ENCODE measurements around the gene SORD.
"Not testable (repeated sequence)": the region's sequence is repeated elsewhere in the genome, so short reads cannot be mapped to it uniquely, and the experiment has no call there.

Gene SORD

GRCh38 chr15:45069942-45070360, 47.0 kb downstream of the SORD start:
- not testable (repeated sequence) for DNase-seq

- DNase-seq, result not testable (repeated sequence)
Observed at GRCh38 chr15:45073602-45074001, 50.6 kb downstream of the SORD start.

DNA sequence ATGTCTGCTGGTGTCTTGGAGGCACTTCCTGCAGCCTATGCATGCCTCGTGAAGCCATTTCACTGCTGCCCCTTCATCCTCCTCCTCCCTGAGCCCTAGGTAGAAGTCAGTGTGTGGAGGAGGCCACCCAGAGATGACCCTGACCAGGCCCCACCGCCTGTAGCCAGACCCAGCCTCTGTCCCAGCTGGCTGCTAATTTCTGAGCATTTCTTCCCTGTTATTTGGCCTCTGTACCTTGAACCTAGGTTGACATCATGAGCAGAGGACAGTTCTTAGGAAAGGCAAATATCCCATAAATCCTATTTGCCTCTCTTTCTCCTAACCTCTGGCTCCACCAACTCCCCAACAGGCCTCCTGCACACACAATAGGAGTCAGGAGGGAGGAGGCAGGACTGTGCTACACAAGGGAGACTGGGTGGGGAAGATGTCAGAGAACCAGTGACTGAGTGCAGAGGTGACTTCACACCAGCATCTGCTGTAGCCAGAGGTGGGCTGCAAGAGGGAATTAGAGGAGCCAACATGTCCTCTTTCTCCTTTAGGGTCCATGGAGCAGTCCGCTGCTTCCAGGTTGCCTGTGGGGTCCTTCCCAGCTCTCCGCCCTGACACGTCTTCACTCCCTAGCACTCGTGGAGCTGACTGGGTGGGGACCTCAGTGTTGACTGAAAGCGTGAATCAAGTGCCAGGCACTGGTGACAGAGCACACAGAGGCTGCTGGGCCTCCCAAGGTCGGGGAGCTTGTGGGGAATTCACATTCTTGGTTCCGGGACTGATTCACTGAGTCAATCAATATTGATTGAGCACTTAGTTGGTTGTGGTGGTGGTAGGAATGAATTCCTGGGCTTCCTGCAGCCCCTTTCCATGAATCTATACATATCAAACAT, 52.7 kb downstream of the SORD start:
- DNase-seq, result not testable (repeated sequence)

DNA sequence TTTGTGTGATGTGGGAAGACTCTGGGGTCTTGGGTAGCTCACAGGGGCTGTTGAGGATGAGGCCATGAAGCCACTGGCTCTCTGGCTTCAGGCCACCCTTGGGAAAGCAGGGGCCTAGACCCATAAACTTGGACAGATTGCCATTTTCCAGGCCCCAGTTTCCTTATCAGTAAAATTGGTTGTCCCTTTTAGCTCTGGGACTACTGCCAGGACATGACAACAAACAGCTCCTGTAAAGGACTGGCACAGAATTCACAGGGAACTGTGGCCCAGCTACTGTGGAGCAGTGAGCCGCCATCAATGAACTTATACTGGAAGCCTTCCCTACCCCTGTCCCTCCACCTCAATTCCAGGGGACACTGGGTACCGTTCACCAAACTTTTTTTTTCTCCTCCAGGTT, 54.4 kb downstream of the SORD start:
- not testable (repeated sequence) for DNase-seq

GRCh38 chr15:45079201-45079600, 56.2 kb downstream of the SORD start:
- not testable (repeated sequence) for DNase-seq

DNA sequence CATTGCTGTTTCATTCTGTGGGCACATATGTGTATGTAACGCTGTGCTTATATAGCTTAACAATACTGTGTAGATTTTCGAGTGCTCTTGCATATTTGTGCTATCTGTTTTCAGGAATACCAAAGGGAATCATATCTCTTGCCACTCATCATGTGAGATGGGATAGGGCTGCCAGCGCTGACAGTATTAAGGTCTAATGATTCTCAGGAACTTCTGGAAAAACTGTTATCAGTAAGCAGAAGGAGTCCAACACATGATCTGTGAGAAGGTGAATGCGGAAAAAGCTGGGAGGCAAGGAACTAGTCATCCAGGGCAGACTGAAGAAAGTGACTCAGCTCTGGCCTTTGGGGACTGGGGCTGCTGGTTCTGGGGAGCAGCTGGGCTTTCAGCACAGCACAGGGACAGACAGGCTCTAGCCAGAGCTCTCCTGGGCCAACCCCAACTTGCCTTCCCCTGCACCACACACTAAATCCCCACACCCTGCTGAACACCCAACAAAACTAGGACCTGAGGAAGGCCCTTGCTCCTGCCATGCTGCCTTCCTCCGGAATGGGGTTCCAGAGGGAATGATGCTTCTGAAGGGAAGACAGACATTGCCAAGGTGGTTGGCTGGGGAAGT, 56.7 kb downstream of the SORD start:
- not testable (repeated sequence) for DNase-seq

DNA sequence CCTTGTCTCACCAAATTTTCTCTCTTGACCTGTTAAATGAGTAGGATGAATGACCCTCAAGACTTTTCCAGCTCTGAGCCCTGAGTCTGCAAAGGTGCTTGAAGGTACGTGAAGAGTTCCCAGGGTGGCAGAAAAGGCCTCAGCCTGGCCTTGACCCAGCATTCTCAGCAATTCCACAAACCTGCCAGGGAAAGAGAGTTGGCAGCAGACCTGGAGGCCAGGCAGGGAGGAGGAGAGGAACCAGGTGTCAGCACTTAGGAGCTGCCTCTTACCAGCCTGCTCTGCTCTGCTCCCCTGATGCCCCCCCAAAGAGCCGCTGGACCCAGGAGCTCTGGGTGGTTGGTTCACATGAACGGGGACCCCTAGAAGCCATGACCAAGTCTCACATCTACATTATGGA, 57.6 kb downstream of the SORD start:
- not testable (repeated sequence) for DNase-seq

- not testable (repeated sequence) for DNase-seq
Observed at GRCh38 chr15:45082412-45082811, 59.4 kb downstream of the SORD start.

- DNase-seq, result no peak
Observed at GRCh38 chr15:45083223-45083622, 60.2 kb downstream of the SORD start.

DNA sequence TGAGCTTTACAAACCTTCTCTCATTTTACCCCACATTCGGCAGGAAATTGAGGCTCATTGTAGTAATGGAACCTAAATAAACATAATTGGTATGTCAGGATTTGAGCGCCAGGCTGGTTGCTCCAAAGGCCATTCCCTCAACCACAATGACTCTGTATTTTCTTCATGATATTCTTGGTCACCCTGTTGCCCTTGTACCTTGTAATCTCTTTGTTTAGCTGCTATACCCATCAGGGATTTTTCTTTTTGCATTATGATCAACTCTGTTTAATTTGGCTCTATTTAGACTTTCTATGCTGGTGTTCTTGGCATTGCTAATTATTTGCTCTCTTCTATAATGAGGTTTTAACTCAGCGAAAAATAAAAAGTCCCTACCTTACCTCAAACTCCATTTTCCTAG, 61.2 kb downstream of the SORD start:
- DNase-seq, result no peak

- DNase-seq, result no peak
Observed at GRCh38 chr15:45087513-45087912, 64.5 kb downstream of the SORD start.

DNA sequence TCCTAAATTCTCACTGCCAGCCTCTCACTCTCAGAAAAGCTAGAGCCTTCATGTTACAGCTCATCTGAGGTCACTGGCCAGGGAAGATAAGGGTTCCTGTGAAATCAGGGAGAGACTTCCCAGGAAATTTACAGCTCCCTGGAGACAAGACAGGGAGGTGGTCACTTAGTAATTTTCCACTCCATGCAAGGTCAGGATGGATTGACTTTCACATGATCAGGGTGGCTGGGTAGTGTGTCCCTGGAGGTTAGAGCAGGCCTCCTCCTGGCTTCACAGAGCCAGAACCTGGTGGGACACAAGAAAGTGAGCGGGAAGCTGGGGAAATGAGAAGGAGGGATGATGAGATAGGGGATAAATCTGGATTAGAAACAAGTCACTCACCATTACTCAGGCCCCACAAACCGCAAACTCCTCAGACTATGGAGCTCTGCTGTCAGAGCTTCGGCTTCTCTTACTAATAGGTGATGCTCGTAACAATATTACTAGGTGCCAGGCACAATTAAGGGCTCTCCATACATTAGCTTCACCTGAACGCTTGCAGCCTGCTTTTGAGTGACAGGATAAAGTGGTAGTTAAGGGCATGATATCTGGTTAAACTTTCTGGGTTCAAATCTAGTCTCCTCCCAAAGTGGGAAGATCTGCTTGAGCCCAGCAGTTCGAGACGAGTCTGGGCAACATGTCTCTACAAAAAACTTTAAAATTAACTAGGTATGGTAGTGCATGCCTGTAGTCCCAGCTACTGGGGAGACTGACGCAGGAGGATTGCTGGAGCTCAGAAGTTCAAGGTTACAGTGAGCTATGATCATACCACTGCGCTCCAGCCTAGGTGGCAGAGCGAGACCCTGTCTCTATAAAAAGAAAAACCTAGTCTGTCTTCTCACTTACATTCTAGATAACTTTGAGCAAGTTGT, 66.1 kb downstream of the SORD start:
- no peak for DNase-seq

DNA sequence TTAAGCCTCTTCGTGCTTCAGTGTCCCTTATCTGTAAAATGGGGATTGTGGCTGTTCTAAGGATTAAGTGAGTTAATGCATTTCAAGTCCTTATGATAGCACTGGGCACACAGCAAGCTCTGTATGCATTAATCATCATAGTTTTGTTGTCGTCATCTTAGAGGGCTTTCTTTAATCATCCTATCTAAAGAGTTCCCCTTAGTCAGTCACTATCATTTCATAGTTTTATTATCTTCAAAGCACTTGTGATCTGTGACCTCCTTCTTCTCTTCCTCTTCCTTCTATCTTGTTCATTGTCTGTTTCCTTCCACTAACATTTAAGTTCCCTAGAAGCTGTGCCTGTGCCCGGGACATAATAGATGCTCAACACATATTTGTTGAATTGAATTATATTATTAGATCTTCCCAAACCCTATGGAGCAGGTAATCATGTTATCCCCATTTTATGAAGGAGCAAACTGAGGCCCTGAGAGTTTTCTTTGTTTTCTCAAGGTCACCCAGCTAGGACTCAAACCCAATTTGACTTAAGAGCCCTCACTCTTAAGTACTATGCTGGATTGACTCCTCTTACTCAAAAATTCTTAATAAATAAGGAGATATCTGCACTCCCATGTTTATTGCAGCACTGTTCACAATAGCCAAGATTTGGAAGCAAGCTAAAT, 66.8 kb downstream of the SORD start:
- no peak for DNase-seq

GRCh38 chr15:45091161-45091560, 68.2 kb downstream of the SORD start:
- DNase-seq, result no peak

DNA sequence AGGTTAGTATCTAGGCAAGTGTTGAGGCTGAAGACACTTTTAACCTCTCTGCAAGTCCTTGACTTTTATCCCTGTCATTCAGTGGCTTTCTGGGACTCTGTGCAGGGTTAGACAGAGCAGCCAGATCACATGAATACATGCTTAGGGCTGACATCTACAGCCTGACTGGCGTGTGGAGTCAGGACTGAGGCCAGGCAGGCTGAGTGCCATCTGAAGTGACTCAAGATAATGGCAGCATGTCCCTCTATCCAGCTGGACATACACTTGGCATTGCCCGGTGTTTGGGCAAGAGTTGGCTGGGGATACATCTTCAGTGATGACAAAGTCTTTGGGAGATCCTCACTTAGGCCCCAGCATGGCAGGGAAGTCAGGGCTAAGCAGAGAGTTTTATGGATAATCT, 68.6 kb downstream of the SORD start:
- no peak for DNase-seq

GRCh38 chr15:45093013-45093412, 70.0 kb downstream of the SORD start:
- DNase-seq, result no peak

GRCh38 chr15:45093622-45094357, 70.8 kb downstream of the SORD start:
- DNase-seq, result no peak

GRCh38 chr15:45094358-45094730, 71.3 kb downstream of the SORD start:
- DNase-seq, result no peak

- DNase-seq, result no peak
Observed at GRCh38 chr15:45095661-45096060, 72.7 kb downstream of the SORD start.

GRCh38 chr15:45097466-45097865, 74.5 kb downstream of the SORD start:
- DNase-seq, result no peak

DNA sequence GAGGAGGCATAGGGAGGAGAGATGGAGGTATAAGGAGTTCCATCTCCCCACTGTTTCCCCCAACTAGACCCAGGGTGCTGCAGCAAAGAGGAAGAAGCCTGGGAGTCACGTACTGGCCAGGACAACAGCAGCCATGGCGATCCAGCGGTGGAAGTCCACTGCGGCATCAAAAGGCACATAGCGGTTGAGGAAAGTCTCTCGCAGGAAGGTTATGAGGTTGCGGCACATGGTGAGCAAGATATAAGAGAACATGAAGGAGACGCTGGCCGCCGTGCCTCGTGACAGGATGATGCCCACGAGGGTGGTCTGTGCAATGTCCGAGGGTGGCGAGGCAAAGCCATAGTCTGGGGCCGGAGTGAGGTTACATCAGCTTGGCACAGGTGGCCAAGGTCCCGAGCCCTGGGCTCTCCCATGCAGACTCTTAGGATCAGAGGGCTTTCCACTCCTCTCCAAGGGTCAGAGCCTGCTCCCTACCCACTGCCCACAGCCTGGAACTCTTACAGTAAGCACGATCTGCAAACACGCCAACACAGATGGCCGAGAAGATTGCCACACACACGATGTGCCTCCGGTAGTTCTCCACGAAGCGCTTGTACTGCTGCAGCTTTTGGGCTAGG, 76.7 kb downstream of the SORD start:
- DNase-seq, result no peak
